Measurements from ENCODE around the gene DGKG.

The DGKG gene

GRCh38 chr3:186339180-186339918, 22.7 kb downstream of the DGKG start:
- H3K4me3 ChIP-seq (ENCODE audit: low read depth, low read length) = no peak overlapping the region
- TF ChIP-seq CTCF (IDR thresholded peaks at IDR 0.05; ENCODE audit: low read depth, low read length, missing control alignments) = no peak
- DNase-seq (ENCODE audit: low read depth) = no peak

GRCh38 chr3:186333256-186333655, 28.8 kb downstream of the DGKG start:
- DNase-seq (ENCODE audit: low read depth) = no peak
- H3K4me3 ChIP-seq (ENCODE audit: low read depth, low read length) = no peak overlapping the region
- no peak for TF ChIP-seq CTCF (IDR thresholded peaks at IDR 0.05; ENCODE audit: low read depth, low read length, missing control alignments)

- DNase-seq (ENCODE audit: low read depth) = no peak
- no peak overlapping the region for H3K4me3 ChIP-seq (ENCODE audit: low read depth, low read length)
- TF ChIP-seq CTCF (IDR thresholded peaks at IDR 0.05; ENCODE audit: low read depth, low read length, missing control alignments) = no peak
These were observed 31.1 kb downstream of the DGKG start for GRCh38 chr3:186330772-186331460.

- no peak overlapping the region for H3K4me3 ChIP-seq (ENCODE audit: low read depth, low read length)
- DNase-seq (ENCODE audit: low read depth) = no peak
- TF ChIP-seq CTCF (IDR thresholded peaks at IDR 0.05; ENCODE audit: low read depth, low read length, missing control alignments) = no peak
These were observed 32.4 kb downstream of the DGKG start for GRCh38 chr3:186329589-186329988.

GRCh38 chr3:186327912-186328487, 34.0 kb downstream of the DGKG start:
- DNase-seq (ENCODE audit: low read depth) = no peak
- TF ChIP-seq CTCF (IDR thresholded peaks at IDR 0.05; ENCODE audit: low read depth, low read length, missing control alignments) = no peak
- H3K4me3 ChIP-seq (ENCODE audit: low read depth, low read length) = no peak overlapping the region

- DNase-seq (ENCODE audit: low read depth) = no peak
- H3K4me3 ChIP-seq (ENCODE audit: low read depth, low read length) = no peak overlapping the region
- no peak for TF ChIP-seq CTCF (IDR thresholded peaks at IDR 0.05; ENCODE audit: low read depth, low read length, missing control alignments)
These were observed 39.3 kb downstream of the DGKG start for GRCh38 chr3:186322761-186323160.
